GM18909 (cell line): ENCODE measurements around the gene EFCAB12.
"Not testable (repeated sequence)": the region's sequence is repeated elsewhere in the genome, so short reads cannot be mapped to it uniquely, and the experiment has no call there.

Source experiments
- ATAC-seq: cut with Tn5 transposase; IDR thresholded peaks from one replicate; pipeline ENCODE4 v1.9.1; 2021; ENCODE audit warnings: mild to moderate bottlenecking; ENCODE audit not compliant: unreplicated experiment, poor library complexity

The EFCAB12 gene

GRCh38 chr3:129371041-129371826 is 57.2 kb downstream of the EFCAB12 start:
- ATAC-seq: no peak

GRCh38 chr3:129370248-129370964 is 58.0 kb downstream of the EFCAB12 start:
- no peak for ATAC-seq

GRCh38 chr3:129369711-129370110 is 58.7 kb downstream of the EFCAB12 start:
- no peak for ATAC-seq

GRCh38 chr3:129367821-129368220 is 60.6 kb downstream of the EFCAB12 start:
- ATAC-seq: no peak

- ATAC-seq: no peak
Observed at GRCh38 chr3:129366312-129366831, 62.1 kb downstream of the EFCAB12 start.

- no peak for ATAC-seq
Observed at GRCh38 chr3:129365296-129366136, 62.9 kb downstream of the EFCAB12 start.

- ATAC-seq: not testable (repeated sequence)
Observed at GRCh38 chr3:129364811-129365210, 63.6 kb downstream of the EFCAB12 start.

GRCh38 chr3:129363356-129363755 is 65.1 kb downstream of the EFCAB12 start:
- ATAC-seq: not testable (repeated sequence)

- ATAC-seq: no peak
Observed at GRCh38 chr3:129360705-129361460, 67.6 kb downstream of the EFCAB12 start.

GRCh38 chr3:129360171-129360611 is 68.2 kb downstream of the EFCAB12 start:
- no peak for ATAC-seq

- ATAC-seq: no peak
Observed at GRCh38 chr3:129358772-129359371, 69.6 kb downstream of the EFCAB12 start.

- no peak for ATAC-seq
Observed at GRCh38 chr3:129358177-129358771, 70.2 kb downstream of the EFCAB12 start.

GRCh38 chr3:129357616-129358015 is 70.8 kb downstream of the EFCAB12 start:
- no peak for ATAC-seq

GRCh38 chr3:129356756-129357425 is 71.5 kb downstream of the EFCAB12 start:
- ATAC-seq: no peak

- ATAC-seq: no peak
Observed at GRCh38 chr3:129353589-129353941, 74.9 kb downstream of the EFCAB12 start.

GRCh38 chr3:129352650-129353588 is 75.5 kb downstream of the EFCAB12 start:
- no peak for ATAC-seq

GRCh38 chr3:129352045-129352444 is 76.4 kb downstream of the EFCAB12 start:
- no peak for ATAC-seq
